GM23338 (cell line): ENCODE measurements around the gene PIK3R5. TPM values are rescaled to one million over a fixed set of nuclear protein-coding genes. Genes with fewer than 3 reads are reported as not detected.

ENCODE experiments used
- ATAC-seq: fragments of 200-7000 bp; cut with Tn5 transposase; 3 replicates; pipeline ENCODE4 v1.9.1; 2020
- DNase-seq: peaks from one replicate; pipeline ENCODE4 v3.0.0-alpha.2; 2015; ENCODE audit warnings: low spot score
- H2AFZ ChIP-seq: fragments of 200-600 bp; sonication (generic); 2 replicates; pipeline ENCODE4 v1.8.0; 2016; ENCODE audit warnings: antibody characterized with exemption, mild to moderate bottlenecking, moderate library complexity
- H3F3A ChIP-seq: fragments of 200-600 bp; sonication (generic); replicated peaks from 2 replicates; pipeline ENCODE4 v1.8.0; 2017; ENCODE audit warnings: antibody characterized with exemption, mixed run types, low read depth
- H3K27ac ChIP-seq: fragments of 200-600 bp; sonication (generic); 2 replicates; pipeline ENCODE4 v1.6.1; 2016; ENCODE audit warnings: low read depth
- H3K27me3 ChIP-seq: fragments of 200-600 bp; sonication (generic); 2 replicates; pipeline ENCODE4 v1.8.0; 2016; ENCODE audit warnings: mild to moderate bottlenecking, mixed run types, moderate library complexity; ENCODE audit not compliant: insufficient read depth
- H3K36me3 ChIP-seq: fragments of 200-600 bp; sonication (generic); 2 replicates; pipeline ENCODE4 v1.8.0; 2016; ENCODE audit warnings: mild to moderate bottlenecking; ENCODE audit not compliant: insufficient read depth
- H3K4me1 ChIP-seq: fragments of 200-600 bp; sonication (generic); 2 replicates; pipeline ENCODE4 v1.8.0; 2016; ENCODE audit warnings: mild to moderate bottlenecking, moderate library complexity; ENCODE audit not compliant: insufficient read depth
- H3K4me2 ChIP-seq: fragments of 200-600 bp; sonication (generic); 2 replicates; pipeline ENCODE4 v1.7.1; 2017; ENCODE audit warnings: mixed run types
- H3K4me3 ChIP-seq: fragments of 200-600 bp; sonication (generic); 2 replicates; pipeline ENCODE4 v1.6.1; 2016; ENCODE audit warnings: mixed run types
- H3K79me2 ChIP-seq: fragments of 200-600 bp; sonication (generic); replicated peaks from 2 replicates; pipeline ENCODE4 v1.8.0; 2017; ENCODE audit warnings: mild to moderate bottlenecking; ENCODE audit not compliant: insufficient read depth
- H3K9me2 ChIP-seq: fragments of 200-600 bp; sonication (generic); 2 replicates; pipeline ENCODE4 v1.8.0; 2017; ENCODE audit not compliant: insufficient read depth
- H4K20me1 ChIP-seq: fragments of 200-600 bp; sonication (generic); replicated peaks from 2 replicates; pipeline ENCODE4 v1.8.0; 2017; ENCODE audit warnings: mild to moderate bottlenecking; ENCODE audit not compliant: insufficient read depth
- H3K27ac Mint-ChIP-seq: 2 replicates; pipeline ENCODE4 v1.8.0; 2020; ENCODE audit warnings: inconsistent platforms, mild to moderate bottlenecking, moderate library complexity, mixed read lengths
- H3K27me3 Mint-ChIP-seq: 3 replicates; pipeline ENCODE4 v1.8.0; 2022; ENCODE audit warnings: low read depth, mild to moderate bottlenecking, moderate library complexity, mixed read lengths, inconsistent platforms; ENCODE audit not compliant: insufficient read depth, poor library complexity
- H3K36me3 Mint-ChIP-seq: 3 replicates; pipeline ENCODE4 v1.8.0; 2021; ENCODE audit warnings: low read depth, mild to moderate bottlenecking, inconsistent platforms, moderate library complexity, mixed read lengths
- H3K4me1 Mint-ChIP-seq: 3 replicates; pipeline ENCODE4 v1.8.0; 2020; ENCODE audit warnings: mild to moderate bottlenecking, inconsistent platforms, mixed read lengths
- H3K4me3 Mint-ChIP-seq: 3 replicates; pipeline ENCODE4 v1.8.0; 2021; ENCODE audit warnings: moderate library complexity, mild to moderate bottlenecking, inconsistent platforms, mixed read lengths
- H3K9me3 Mint-ChIP-seq: 3 replicates; pipeline ENCODE4 v1.8.0; 2020; ENCODE audit warnings: moderate library complexity, mild to moderate bottlenecking, inconsistent platforms, mixed read lengths
- CREB1 ChIP-seq: fragments of 250-450 bp; sonication (Bioruptor Pico); IDR thresholded peaks from 2 replicates; pipeline ENCODE4 v1.5.0; 2020; ENCODE audit warnings: low read depth, mild to moderate bottlenecking, moderate library complexity
- ETS1 ChIP-seq: IDR thresholded peaks from 2 replicates; pipeline ENCODE4 v1.6.1; 2016; ENCODE audit warnings: antibody characterized with exemption
- EZH2 ChIP-seq: fragments of 200-600 bp; sonication (generic); IDR thresholded peaks from one replicate; pipeline ENCODE4 v1.8.0; 2017; ENCODE audit warnings: antibody characterized with exemption, mild to moderate bottlenecking, low read depth; ENCODE audit not compliant: unreplicated experiment
- EZH2phosphoT487 ChIP-seq: fragments of 200-600 bp; sonication (generic); IDR thresholded peaks from one replicate; pipeline ENCODE4 v1.8.1; 2018; ENCODE audit warnings: antibody characterized with exemption; ENCODE audit not compliant: unreplicated experiment
- JUNB ChIP-seq: IDR thresholded peaks from one replicate; pipeline ENCODE4 v1.6.1; 2016; ENCODE audit warnings: antibody characterized with exemption; ENCODE audit not compliant: unreplicated experiment
- REST ChIP-seq: IDR thresholded peaks from one replicate; pipeline ENCODE4 v1.6.1; 2018; ENCODE audit warnings: antibody characterized with exemption; ENCODE audit not compliant: unreplicated experiment
- STAT1 ChIP-seq: IDR thresholded peaks from one replicate; pipeline ENCODE4 v1.6.1; 2016; ENCODE audit warnings: antibody characterized with exemption; ENCODE audit not compliant: unreplicated experiment
- ZNF331 ChIP-seq: fragments of 250-450 bp; sonication (Bioruptor Pico); IDR thresholded peaks from 2 replicates; pipeline ENCODE4 v1.5.0; 2020; ENCODE audit warnings: low read depth, mild to moderate bottlenecking, moderate library complexity
- ZNF462 ChIP-seq: fragments of 250-450 bp; sonication (Bioruptor Pico); IDR thresholded peaks from 2 replicates; pipeline ENCODE4 v1.5.0; 2020; ENCODE audit warnings: mild to moderate bottlenecking, moderate library complexity
- polyA plus RNA-seq: library from polyadenylated mRNA; unstranded; fragments of >200 nt; fragmentation: Nextera tagmentation; extraction: Ambion mirVana; gene quantifications from 2 replicates; pipeline ENCODE4 v1.2.1, GENCODE V29; 2016
- total RNA-seq: library from RNA; depleted of rRNA; stranded (reverse); fragments of >200 nt; shearing (Covaris generic); gene quantifications from 2 replicates; pipeline ENCODE4 v1.2.3, GENCODE V29; 2014

Gene PIK3R5
- total and polyA plus RNA-seq, 2 experiments from 2014 or later: 1.7 to 9.4 TPM

- TF ChIP-seq REST: no peak
- TF ChIP-seq EZH2phosphoT487: no peak
These were observed 97.0 kb downstream of the PIK3R5 start (continued) for GRCh38 chr17:8868529-8868951.

- H3K27me3 Mint-ChIP-seq: peaks cover 8% of the 10 kb centered on the region
- Histone ChIP-seq H3K4me1 (no peaks in the 10 kb centered on the region), H3K27ac (no peak overlapping the region), H3F3A (no peaks in the 10 kb centered on the region), H3K27me3 (no peaks in the 10 kb centered on the region), H3K9me2 (no peaks in the 10 kb centered on the region), H3K4me3 (no peak overlapping the region), H3K4me2 (no peak overlapping the region), H4K20me1 (no peaks in the 10 kb centered on the region), H2AFZ (no peak overlapping the region), H3K36me3 (no peaks in the 10 kb centered on the region), H3K79me2 (no peaks in the 10 kb centered on the region)
- DNase-seq: no peak
- no peak overlapping the region for H3K4me3 Mint-ChIP-seq
- ATAC-seq: no peak
- no peak overlapping the region for H3K27ac Mint-ChIP-seq
- H3K9me3 Mint-ChIP-seq: no peaks in the 10 kb centered on the region; the same call in 2 of the 3 replicates
- H3K4me1 Mint-ChIP-seq: no peaks in the 10 kb centered on the region; the same call in 1 of the 3 replicates
- no peaks in the 10 kb centered on the region; the same call in 2 of the 3 replicates for H3K36me3 Mint-ChIP-seq
- TF ChIP-seq STAT1 (no peak), JUNB (no peak), CREB1 (CRISPR knock-in tag) (no peak), REST (no peak), ZNF462 (no peak), ETS1 (no peak), EZH2 (no peak), ZNF331 (CRISPR knock-in tag) (no peak)
These were observed 97.4 kb downstream of the PIK3R5 start for GRCh38 chr17:8868092-8868491.
